ENCODE data around the gene KRTAP13-3. TPM values are rescaled to one million over a fixed set of nuclear protein-coding genes. Genes with fewer than 3 reads are reported as not detected.
A peak's percentile ranks its signal among the peaks of the same experiment; 100 is the strongest.

Gene KRTAP13-3, protein sequence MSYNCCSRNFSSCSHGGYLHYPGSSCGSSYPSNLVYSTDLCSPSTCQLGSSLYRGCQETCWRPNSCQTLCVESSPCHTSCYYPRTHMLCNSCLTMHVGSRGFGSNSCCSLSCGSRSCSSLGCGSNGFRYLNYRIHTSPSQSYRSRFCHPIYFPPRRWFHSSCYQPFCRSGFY
- not detected for total RNA-seq

DNA sequence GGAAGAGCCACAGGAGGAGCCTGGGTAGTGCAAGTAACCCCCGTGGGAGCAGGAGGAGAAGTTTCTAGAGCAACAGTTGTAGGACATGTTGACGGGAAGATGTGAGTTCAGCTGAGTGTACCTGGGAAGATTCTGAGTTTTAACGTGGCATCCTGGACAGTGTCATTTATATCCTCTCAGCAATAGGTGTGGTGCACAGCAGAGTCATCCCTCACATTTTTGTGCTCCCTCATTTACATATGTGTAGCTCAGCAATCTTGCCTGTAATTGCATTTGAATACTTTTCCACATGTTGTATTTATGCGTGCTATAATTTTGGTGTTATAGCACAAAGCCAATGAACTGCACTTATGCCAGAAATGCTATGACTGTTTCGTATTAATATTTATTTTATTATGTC lies at the start of gene KRTAP13-3:
Gene KRTAP13-3, minus strand, starts transcription at position 101 of the 400 bp plus-strand sequence. Its CDS starts 14 bp downstream, at position 87.
- Mint-ChIP-seq H3K36me3 (ENCODE audit: insufficient read depth in 2 of 2) (no peaks in the 10 kb centered on the region), H3K4me3 (no peak within 1 kb of the TSS), H3K4me1 (ENCODE audit: low read depth) (no peaks in the 10 kb centered on the region), H3K27ac (no peak within 1 kb of the TSS), H3K27me3 (ENCODE audit: low read depth) (no peaks in the 10 kb centered on the region), H3K9me3 (no peaks in the 10 kb centered on the region)
- ATAC-seq (replicated peaks in 1 of 2), result no peak
- DNase-seq, result no peak

DNA sequence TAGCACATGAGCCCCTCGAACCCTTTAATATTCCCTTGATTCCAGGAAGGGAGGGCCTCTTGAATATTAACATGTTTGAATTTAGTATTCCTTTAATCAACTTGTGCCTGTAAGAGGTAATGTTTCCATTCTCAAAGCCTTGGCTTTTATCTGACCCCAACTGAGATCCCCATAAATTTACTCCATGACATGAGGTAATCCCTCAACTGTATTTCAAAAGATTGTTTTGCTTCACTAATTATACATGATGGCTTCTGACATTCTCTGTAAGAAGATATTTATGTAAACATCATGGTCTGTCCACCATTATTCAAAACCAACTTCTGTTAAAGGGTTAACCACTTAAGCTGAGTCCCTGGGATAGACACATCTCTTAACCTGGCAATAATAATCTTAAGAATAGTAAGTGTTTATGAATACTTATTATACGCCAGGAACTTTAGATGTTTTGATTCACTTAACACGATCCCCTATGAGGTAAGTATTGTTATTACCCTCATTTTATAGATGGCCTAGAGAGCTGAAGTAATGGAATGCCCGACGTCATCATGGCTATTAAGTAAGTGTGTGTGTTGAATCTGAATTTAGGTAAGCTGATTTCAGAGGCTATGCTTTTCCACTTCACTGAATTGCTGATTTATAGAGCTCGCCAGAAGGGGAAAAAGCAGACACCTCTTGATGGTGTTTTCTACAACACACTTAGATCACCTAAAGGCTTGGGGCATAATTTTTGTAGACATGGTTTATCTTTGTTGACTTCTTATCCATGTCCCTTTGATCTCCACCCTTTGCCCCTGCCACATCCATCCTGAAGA lies 43.4 kb upstream of the KRTAP13-3 start:
- Mint-ChIP-seq H3K36me3 (ENCODE audit: insufficient read depth in 2 of 2) (no peaks in the 10 kb centered on the region), H3K9me3 (no peaks in the 10 kb centered on the region), H3K27ac (no peak overlapping the region), H3K4me3 (no peak overlapping the region), H3K27me3 (ENCODE audit: low read depth) (peaks cover 6% of the 10 kb centered on the region), H3K4me1 (ENCODE audit: low read depth) (no peaks in the 10 kb centered on the region)
- ATAC-seq (replicated peaks in 1 of 2) (no peak), DNase-seq (no peak)

DNA sequence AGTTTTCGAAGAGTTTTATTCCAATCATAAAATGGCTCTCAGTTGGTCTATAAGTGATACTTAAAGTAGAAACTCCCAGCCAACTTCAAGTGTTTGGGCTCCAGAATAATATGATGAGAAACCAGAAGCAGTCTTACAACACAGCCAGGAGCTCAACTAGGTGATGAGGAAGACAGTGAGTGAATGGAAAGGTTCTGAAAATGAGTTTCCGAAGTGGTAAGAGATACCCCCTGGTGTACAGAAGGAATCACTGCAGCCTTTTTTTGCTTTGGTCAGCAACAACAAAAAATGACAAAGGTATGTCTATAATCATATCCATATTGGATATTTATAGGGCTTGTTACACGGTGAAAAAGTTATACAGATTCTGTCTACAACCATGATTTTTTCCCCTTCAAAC lies 38.0 kb upstream of the KRTAP13-3 start:
- ATAC-seq (replicated peaks in 1 of 2) (no peak), DNase-seq (no peak)
- Mint-ChIP-seq H3K36me3 (ENCODE audit: insufficient read depth in 2 of 2) (no peaks in the 10 kb centered on the region), H3K4me3 (no peak overlapping the region), H3K27ac (no peak overlapping the region), H3K4me1 (ENCODE audit: low read depth) (no peaks in the 10 kb centered on the region), H3K9me3 (no peaks in the 10 kb centered on the region), H3K27me3 (ENCODE audit: low read depth) (peaks cover 6% of the 10 kb centered on the region)

GRCh38 chr21:30448514-30448913 lies 22.8 kb upstream of the KRTAP13-3 start:
- DNase-seq (no peak), ATAC-seq (replicated peaks in 1 of 2) (no peak)
- no peaks in the 10 kb centered on the region for H3K9me3 Mint-ChIP-seq
- H3K36me3 Mint-ChIP-seq (ENCODE audit: insufficient read depth in 2 of 2), result no peaks in the 10 kb centered on the region
- no peaks in the 10 kb centered on the region for H3K27me3 Mint-ChIP-seq (ENCODE audit: low read depth)
- peaks cover 4% of the 10 kb centered on the region for H3K4me1 Mint-ChIP-seq (ENCODE audit: low read depth)
- no peak overlapping the region for H3K27ac Mint-ChIP-seq
- no peak overlapping the region for H3K4me3 Mint-ChIP-seq

DNA sequence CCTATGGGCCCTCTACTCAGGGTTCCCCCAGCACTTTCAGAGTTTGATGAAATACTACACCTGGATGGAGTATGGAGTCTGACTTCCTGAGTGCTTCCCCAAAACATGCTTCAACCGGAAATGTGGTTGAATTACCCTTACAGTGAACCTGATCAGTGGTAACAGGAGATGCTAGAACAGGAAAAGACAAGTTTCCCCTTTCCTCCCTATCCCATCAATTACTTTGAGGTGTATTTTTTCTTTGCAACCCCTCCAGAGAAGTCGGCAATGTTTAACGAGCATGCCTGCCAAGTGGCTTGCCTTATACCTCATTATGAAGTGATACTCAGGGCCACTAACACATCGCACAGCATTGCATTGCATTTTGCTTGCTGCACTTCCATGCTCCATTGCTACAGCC lies 21.3 kb upstream of the KRTAP13-3 start:
- Mint-ChIP-seq H3K4me3 (no peak overlapping the region), H3K36me3 (ENCODE audit: insufficient read depth in 2 of 2) (no peaks in the 10 kb centered on the region), H3K27ac (no peak overlapping the region), H3K4me1 (ENCODE audit: low read depth) (peaks cover 4% of the 10 kb centered on the region), H3K27me3 (ENCODE audit: low read depth) (no peaks in the 10 kb centered on the region), H3K9me3 (no peaks in the 10 kb centered on the region)
- no peak for DNase-seq
- ATAC-seq (replicated peaks in 1 of 2), result no peak

DNA sequence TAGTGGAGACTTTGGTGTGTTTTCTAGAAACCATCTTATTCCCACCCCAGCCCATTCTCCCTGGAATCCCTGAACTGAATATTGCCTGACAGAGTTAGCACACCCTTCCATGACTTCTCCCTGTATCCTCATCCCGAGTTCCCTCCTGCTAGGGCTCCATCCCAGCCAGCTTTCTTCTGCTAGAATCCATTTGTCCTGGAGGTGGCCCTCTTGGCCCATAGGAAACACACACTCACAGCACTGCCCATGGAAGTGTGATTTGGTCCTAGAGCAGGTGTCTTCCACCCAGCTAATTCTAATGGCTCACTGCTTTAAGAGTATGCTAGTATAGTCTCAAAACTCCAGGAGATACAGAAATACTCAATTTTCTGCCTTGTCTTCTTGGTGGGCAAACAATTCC lies 18.5 kb upstream of the KRTAP13-3 start:
- H3K27ac Mint-ChIP-seq, result no peak overlapping the region
- DNase-seq (no peak), ATAC-seq (replicated peaks in 1 of 2) (no peak)
- H3K9me3 Mint-ChIP-seq, result no peaks in the 10 kb centered on the region
- H3K27me3 Mint-ChIP-seq (ENCODE audit: low read depth), result no peaks in the 10 kb centered on the region
- no peaks in the 10 kb centered on the region for H3K36me3 Mint-ChIP-seq (ENCODE audit: insufficient read depth in 2 of 2)
- H3K4me1 Mint-ChIP-seq (ENCODE audit: low read depth), result peaks cover 4% of the 10 kb centered on the region
- no peak overlapping the region for H3K4me3 Mint-ChIP-seq

DNA sequence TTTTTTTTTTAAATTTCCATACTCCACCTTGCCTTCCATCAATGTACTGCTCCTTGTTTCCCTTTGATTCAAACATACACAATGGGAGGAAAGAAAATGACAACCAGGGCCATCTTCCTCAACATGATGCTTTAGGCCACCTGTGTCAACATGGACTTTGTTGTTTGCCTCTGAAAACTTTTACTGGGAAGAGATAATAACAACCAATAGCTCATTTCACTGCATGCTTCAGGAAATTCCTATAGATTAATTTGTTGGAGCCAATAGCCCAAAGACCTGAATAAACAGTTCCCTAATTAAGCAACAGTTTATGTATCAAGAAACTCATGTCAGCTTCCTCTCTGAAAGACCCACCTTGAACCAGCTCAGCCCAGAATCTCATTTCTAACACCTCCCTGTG lies 17.5 kb upstream of the KRTAP13-3 start:
- no peak for ATAC-seq (replicated peaks in 1 of 2)
- no peak overlapping the region for H3K27ac Mint-ChIP-seq
- peaks cover 4% of the 10 kb centered on the region for H3K4me1 Mint-ChIP-seq (ENCODE audit: low read depth)
- no peaks in the 10 kb centered on the region for H3K27me3 Mint-ChIP-seq (ENCODE audit: low read depth)
- no peak overlapping the region for H3K4me3 Mint-ChIP-seq
- H3K36me3 Mint-ChIP-seq (ENCODE audit: insufficient read depth in 2 of 2), result no peaks in the 10 kb centered on the region
- no peaks in the 10 kb centered on the region for H3K9me3 Mint-ChIP-seq
- no peak for DNase-seq

DNA sequence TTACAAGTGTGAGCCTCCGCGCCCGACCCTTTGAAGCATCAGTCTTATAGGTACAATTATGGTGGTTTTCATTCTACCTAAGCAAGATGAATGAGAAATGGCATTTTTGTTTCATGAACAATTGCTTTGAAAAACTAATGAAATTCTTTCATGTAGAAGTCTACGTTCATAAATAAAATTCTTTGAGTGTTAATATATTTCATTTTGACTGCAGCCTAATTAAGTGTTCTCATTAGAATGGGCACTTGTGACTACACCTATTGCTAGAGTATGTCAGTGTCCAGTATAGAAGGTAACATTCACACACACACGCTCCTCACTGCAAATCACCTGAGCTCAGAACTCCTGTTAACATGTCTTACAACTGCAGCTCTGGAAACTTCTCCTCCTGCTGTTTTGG lies 14.2 kb upstream of the KRTAP13-3 start, which contains the start of gene KRTAP15-1:
Gene KRTAP15-1, plus strand, starts transcription at position 301 of the 400 bp plus-strand sequence. Its CDS starts 53 bp downstream, at position 354.
- no peak for ATAC-seq (replicated peaks in 1 of 2)
- no peaks in the 10 kb centered on the region for H3K4me1 Mint-ChIP-seq (ENCODE audit: low read depth)
- DNase-seq, result no peak
- H3K36me3 Mint-ChIP-seq (ENCODE audit: insufficient read depth in 2 of 2), result no peaks in the 10 kb centered on the region
- H3K27me3 Mint-ChIP-seq (ENCODE audit: low read depth), result no peaks in the 10 kb centered on the region
- H3K9me3 Mint-ChIP-seq, result no peaks in the 10 kb centered on the region
- H3K27ac Mint-ChIP-seq, result no peak within 1 kb of the TSS
- H3K4me3 Mint-ChIP-seq, result no peak within 1 kb of the TSS

GRCh38 chr21:30437010-30437565 lies 11.4 kb upstream of the KRTAP13-3 start:
- no peaks in the 10 kb centered on the region for H3K36me3 Mint-ChIP-seq (ENCODE audit: insufficient read depth in 2 of 2)
- H3K9me3 Mint-ChIP-seq, result no peaks in the 10 kb centered on the region
- DNase-seq, result no peak
- H3K4me1 Mint-ChIP-seq (ENCODE audit: low read depth), result no peaks in the 10 kb centered on the region
- ATAC-seq (replicated peaks in 1 of 2), result no peak
- no peak overlapping the region for H3K4me3 Mint-ChIP-seq
- H3K27me3 Mint-ChIP-seq (ENCODE audit: low read depth), result no peaks in the 10 kb centered on the region
- H3K27ac Mint-ChIP-seq, result no peak overlapping the region

DNA sequence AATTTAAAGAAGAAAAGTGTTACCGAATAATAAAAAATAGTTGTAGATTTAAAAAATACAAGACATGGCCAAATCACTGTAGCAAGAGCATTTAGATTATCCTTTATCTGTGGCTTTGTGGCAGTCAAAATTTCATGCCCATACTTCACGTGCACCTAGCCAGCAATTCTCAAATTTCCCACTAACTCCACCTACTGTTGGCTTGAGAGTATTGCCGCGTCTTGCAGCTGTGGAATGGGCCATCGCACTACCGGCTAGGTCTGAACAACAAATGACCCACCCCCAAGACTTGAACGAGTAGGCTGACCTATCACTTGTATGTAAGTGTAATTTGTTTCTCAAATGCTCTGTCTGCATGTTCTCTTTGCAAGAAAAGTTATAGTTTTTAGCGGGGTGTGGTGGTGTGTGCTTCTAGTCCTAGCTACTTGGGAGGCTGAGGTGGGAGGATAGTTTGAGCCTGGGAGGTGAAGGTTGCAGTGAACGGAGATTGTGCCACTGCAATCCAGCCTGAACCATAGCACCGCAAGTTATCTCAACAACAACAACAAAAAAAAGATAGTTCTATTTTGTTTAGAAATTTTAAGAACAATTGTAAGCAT lies 8.4 kb upstream of the KRTAP13-3 start:
- H3K27ac Mint-ChIP-seq, result no peak overlapping the region
- no peaks in the 10 kb centered on the region for H3K9me3 Mint-ChIP-seq
- ATAC-seq (replicated peaks in 1 of 2), result no peak
- H3K4me1 Mint-ChIP-seq (ENCODE audit: low read depth), result no peaks in the 10 kb centered on the region
- peak; percentile 18 to 24 for DNase-seq
- H3K4me3 Mint-ChIP-seq, result no peak overlapping the region
- H3K27me3 Mint-ChIP-seq (ENCODE audit: low read depth), result no peaks in the 10 kb centered on the region
- no peaks in the 10 kb centered on the region for H3K36me3 Mint-ChIP-seq (ENCODE audit: insufficient read depth in 2 of 2)

GRCh38 chr21:30430170-30430655 lies 4.5 kb upstream of the KRTAP13-3 start, which contains the start of gene KRTAP13-4:
TSS of gene KRTAP13-4 (plus strand) at chr21:30430220. CDS start at chr21:30430276, 56 bp downstream.
- H3K27ac Mint-ChIP-seq, result no peak within 1 kb of the TSS
- H3K4me1 Mint-ChIP-seq (ENCODE audit: low read depth), result no peaks in the 10 kb centered on the region
- ATAC-seq (replicated peaks in 1 of 2) (no peak), DNase-seq (no peak)
- H3K36me3 Mint-ChIP-seq (ENCODE audit: insufficient read depth in 2 of 2), result no peaks in the 10 kb centered on the region
- H3K27me3 Mint-ChIP-seq (ENCODE audit: low read depth), result no peaks in the 10 kb centered on the region
- H3K4me3 Mint-ChIP-seq, result no peak within 1 kb of the TSS
- no peaks in the 10 kb centered on the region for H3K9me3 Mint-ChIP-seq

GRCh38 chr21:30426731-30427130 lies 1.0 kb upstream of the KRTAP13-3 start:
- no peak overlapping the region for H3K27ac Mint-ChIP-seq
- no peak for DNase-seq
- H3K9me3 Mint-ChIP-seq, result no peaks in the 10 kb centered on the region
- no peak overlapping the region for H3K4me3 Mint-ChIP-seq
- ATAC-seq (replicated peaks in 1 of 2), result no peak
- no peaks in the 10 kb centered on the region for H3K4me1 Mint-ChIP-seq (ENCODE audit: low read depth)
- no peaks in the 10 kb centered on the region for H3K27me3 Mint-ChIP-seq (ENCODE audit: low read depth)
- H3K36me3 Mint-ChIP-seq (ENCODE audit: insufficient read depth in 2 of 2), result no peaks in the 10 kb centered on the region

- no peaks in the 10 kb centered on the region for H3K4me1 Mint-ChIP-seq (ENCODE audit: low read depth)
- no peak overlapping the region for H3K4me3 Mint-ChIP-seq
- no peak for DNase-seq
- no peaks in the 10 kb centered on the region for H3K36me3 Mint-ChIP-seq (ENCODE audit: insufficient read depth in 2 of 2)
- H3K9me3 Mint-ChIP-seq, result peaks cover 0 to 3% of the 10 kb centered on the region in 2 donors
- H3K27ac Mint-ChIP-seq, result no peak overlapping the region
- ATAC-seq (replicated peaks in 1 of 2), result no peak
- H3K27me3 Mint-ChIP-seq (ENCODE audit: low read depth), result no peaks in the 10 kb centered on the region
Measured at GRCh38 chr21:30415993-30416392, 9.7 kb downstream of the KRTAP13-3 start.
